NCI-H187 treated with DMSO at 0.1 percent for 48 hours (cell line): ENCODE measurements around the gene RRP1B.
"Not testable (repeated sequence)": the region's sequence is repeated elsewhere in the genome, so short reads cannot be mapped to it uniquely, and the experiment has no call there.

Source experiments
- DNase-seq: peaks from one replicate; lab custom pipeline; 2025; lab: John Stamatoyannopoulos, UW

RRP1B gene

DNA sequence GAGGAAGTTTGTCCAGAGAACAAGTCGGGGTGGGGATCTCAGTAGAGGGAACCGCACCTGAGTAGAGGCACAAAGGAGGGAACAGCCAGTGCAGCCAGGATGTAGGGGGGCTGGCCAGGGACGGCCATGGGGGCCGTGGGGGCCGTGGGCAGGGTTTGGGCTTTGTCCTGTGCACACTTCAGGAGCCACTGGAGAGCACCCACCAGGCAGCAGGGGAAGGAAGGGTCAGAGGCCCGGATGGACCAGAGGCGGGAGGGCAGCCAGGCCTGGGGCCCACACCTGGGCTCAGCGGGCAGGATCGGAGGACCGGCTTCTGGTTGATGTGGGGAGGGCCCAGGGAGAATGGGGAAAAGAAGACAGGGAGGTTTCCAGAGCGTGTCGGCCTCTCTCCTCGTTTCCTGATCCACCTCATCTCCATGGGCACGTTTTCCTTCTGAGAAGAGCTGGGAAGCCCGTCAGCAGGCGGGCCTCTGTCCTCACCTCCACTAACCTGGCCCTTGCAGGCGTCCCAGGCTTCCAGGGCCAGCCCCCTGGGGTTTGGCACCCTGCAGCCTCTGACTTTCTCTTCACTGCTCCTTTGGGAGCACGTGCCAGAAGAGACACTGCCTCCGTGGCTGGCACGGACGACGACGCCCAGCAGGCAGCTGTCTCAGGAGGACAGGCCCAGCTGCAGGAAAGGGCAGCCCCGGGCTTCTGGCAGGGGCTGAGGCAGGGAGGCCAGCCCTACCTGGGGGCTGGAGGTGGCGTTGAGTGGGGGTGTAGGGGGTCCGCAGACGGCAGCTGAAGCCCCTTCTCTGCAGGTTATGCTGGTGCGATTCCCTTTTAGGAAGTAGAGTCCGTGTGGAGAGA lies 42.8 kb downstream of the RRP1B start:
- DNase-seq: no peak

GRCh38 chr21:43702785-43703034 lies 43.4 kb downstream of the RRP1B start:
- no peak for DNase-seq

GRCh38 chr21:43703035-43703880 lies 43.9 kb downstream of the RRP1B start:
- DNase-seq: no peak

DNA sequence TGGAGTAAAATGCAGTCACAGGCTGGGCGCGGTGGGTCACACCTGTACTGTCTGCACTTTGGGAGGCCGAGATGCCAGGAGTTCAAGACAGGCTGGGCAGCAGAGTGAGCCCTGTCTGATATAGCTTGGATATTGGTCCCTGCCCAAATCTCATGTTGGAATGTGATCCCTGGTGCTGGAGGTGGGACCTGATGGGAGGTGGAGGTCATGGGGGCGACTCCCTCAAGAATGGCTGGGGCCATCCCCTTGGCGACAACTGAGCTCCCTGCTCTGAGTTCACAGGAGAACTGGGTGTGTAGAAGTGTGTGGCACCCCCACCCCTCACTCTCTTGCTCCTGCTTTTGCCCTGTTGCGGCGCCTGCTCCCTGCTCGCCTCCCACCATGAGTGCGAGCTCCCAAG lies 48.1 kb downstream of the RRP1B start:
- DNase-seq: no peak

GRCh38 chr21:43708745-43709381 lies 49.5 kb downstream of the RRP1B start:
- no peak for DNase-seq

DNA sequence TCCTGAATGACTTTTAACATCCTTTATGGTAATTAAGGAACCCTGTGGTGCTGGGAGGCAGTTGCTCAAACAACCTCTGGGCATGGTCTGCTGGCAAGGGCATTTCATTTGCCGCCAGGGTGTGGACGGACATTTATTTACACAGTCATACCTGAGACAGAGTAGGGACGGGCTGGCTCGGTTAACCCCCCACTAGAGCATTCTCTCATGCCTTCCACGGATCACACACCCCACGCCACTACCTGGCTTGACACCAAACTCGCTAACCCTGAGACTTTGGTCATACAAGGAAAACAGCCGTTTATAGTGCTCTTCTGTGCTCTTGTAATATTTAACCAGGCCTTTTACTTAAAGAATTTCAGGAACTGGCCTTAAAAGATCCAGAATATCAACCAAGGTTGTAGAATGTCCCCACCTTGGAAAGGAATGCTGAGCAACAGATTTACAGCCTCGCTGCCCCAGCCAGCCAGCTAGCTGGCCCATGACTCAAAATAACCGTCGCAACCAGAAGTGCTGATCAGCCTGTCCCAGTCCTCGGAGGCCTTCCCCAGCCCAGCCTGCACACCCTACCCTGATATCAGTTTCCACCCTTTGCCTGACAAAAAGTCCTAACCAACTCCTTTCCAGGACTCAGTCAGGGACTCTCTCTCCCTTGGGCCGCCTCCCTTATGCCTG lies 53.0 kb downstream of the RRP1B start:
- peak; percentile 34 for DNase-seq

- DNase-seq: not testable (repeated sequence)
These were observed 53.8 kb downstream of the RRP1B start for GRCh38 chr21:43713123-43713522.

DNA sequence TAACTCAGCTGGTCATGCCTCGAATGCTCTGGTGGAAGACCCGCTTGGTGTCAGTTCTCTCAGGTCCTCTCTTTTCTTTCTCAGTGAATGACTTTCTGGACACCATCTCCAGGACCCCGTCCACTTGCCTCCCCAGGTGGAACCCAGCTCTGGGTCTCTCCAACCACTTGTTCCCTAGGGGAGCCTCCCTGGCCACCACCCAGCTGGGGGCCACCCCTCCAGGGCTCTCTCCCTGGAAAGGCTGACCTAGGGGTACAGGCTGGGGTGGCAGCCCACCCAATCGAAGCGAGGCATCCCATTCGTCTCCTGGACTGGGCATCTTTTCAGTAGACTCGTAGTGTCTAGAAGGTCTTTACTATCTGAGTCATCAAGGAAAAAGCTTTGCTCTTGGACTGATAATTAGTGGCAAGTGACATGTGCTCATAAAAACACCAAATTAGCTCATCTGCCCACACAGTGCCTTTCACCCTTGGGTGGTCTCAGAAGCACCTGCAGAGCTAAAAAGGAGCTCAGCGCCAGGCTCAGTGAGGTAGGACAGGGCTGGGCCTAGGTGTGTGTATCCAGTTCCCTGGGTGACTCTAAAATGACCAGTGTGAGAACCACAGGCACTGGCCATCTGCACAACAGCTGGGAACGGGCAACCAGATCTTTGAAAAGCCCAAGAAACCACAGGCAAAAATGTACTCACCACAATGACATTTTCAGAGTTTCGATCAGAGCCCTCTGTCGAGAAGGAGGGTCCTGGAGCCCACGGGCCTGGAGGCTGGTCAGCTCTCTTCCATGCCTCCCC lies 57.2 kb downstream of the RRP1B start:
- no peak for DNase-seq

GRCh38 chr21:43717166-43717853 lies 58.0 kb downstream of the RRP1B start:
- no peak for DNase-seq

- DNase-seq: no peak
These were observed 58.9 kb downstream of the RRP1B start for GRCh38 chr21:43717967-43718871.

DNA sequence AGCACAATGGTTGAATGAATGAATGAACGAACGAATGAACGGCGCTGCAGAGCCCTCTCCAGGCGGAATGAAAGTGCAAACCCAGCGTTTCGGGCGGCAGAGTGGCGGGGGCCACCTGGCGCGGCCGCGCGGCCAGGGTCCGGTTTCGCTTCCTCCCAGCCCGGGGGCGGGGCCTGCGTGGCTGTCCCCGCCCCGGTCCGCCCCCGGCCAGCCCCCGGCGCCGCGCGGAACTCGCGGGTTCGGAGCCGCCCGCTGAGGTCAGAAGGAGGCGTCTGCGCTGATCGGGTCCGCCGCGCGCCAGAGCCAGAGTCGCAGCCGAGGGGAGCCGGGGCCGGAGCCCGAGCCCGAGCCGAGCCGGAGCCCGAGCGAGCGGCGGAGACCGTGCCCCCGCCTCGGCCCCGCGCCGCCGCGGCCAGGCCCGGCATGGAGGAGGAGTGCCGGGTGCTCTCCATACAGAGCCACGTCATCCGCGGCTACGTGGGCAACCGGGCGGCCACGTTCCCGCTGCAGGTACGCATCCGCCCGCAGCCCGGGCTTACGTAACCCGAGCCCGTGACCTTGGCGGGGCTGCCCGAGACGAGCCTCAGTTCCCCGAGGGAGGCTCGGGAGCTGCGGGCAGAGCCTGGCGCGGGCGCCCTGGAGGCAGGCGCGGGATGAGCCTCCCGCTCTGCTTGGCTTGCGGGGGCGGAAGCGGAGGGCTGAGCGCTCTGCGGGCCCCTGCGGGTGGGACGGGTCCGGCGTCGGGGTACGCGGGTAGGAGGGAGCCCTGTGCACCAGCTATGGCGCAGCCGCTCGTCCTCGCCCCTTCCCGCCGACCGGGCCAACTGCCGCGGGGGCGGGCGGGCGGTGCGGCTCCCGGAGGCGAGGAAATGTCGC lies 59.8 kb downstream of the RRP1B start, which contains the start of gene PDXK:
PDXK (plus strand) TSS at position 258 of the 876 bp plus-strand sequence; CDS start at position 424, 166 bp downstream.
- no peak for DNase-seq

DNA sequence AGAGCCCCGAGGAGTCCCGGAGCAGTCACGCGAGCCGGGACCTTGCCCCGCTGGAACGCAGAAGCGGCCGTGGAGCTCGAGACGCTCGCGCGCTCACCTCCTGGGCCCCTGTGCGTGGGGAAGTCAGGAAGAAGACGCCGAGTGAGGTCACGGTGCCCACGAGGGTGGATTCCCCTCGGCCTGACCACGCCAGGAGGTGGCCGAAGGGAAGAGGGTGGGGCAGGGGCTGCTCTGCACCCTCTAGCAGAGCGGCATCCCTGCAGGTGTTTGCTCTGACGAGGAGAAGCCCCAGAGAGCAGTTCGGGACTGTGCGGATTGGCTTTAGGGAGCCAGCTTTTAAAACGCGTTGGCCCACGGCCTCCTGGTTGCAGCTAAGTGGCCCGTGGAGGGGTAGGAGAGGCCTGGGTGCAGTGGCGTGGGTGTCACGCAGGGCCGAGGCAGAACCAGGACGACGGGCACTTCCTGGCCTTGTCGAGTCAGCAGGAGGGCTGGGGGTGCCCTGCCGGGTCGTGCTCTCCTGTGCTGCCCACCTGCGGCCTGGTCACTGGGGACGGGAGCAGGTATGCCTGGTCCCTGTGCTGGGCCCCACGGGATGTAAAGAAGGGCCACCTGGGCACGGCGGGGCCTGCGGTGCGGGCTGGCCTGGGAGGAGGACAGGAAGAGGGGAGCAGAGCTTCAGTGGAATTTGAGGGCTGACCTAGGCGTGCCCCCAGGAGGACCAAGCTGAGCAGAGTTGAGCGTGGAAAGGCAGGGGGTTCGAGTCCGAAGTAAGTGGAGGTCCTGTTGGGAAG lies 60.6 kb downstream of the RRP1B start:
- no peak for DNase-seq

- no peak for DNase-seq
These were observed 61.3 kb downstream of the RRP1B start for GRCh38 chr21:43720539-43721166.

DNA sequence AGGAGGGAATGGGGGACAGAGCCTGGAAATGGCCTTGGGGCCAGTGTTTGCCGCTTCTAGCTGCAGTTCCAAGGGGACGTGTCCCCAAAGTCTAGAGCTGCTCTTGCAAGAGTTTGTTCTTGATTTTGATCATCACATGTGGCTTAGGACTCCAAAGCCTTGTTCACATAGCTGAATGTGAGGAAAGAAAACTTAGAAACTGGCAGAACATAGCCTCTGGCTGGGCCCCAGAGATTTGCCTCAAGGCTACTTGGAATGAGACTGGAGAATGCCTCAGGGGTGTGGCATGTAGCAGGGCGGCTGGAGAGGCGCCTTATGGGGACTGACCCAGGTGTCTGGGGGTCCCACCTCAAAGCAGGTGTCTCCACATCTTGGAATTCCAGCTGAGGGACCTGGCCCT lies 61.8 kb downstream of the RRP1B start:
- DNase-seq: no peak

- DNase-seq: no peak
These were observed 62.6 kb downstream of the RRP1B start for GRCh38 chr21:43721939-43722338.

GRCh38 chr21:43723648-43724047 lies 64.3 kb downstream of the RRP1B start:
- DNase-seq: no peak
